ENCODE measurements around the gene NDUFA3. TPM values are rescaled to one million over a fixed set of nuclear protein-coding genes. Genes with fewer than 3 reads are reported as not detected.

Gene NDUFA3
- total and polyA plus RNA-seq, 2 of the 13 experiments (the other 11 are each of a cell fraction or from before 2014, with no cell fraction given): 31.6 to 75.4 TPM

- peak; percentile 94 for TF ChIP-seq ARID4A (CRISPR knock-in tag; IDR thresholded peaks at IDR 0.05; ENCODE audit: borderline replicate concordance)
- TF ChIP-seq ZNF652 (CRISPR knock-in tag; IDR thresholded peaks at IDR 0.05; ENCODE audit: borderline replicate concordance, low read depth): no peak; the same call in 1 of the 2 replicates
- TF ChIP-seq TEAD3 (CRISPR knock-in tag; optimal IDR thresholded peaks at IDR 0.05; ENCODE audit: borderline replicate concordance): peak; percentile 37
- peak; percentile 25; the same call in 1 of the 2 replicates for TF ChIP-seq ARID5B (CRISPR knock-in tag; IDR thresholded peaks at IDR 0.05)
- TF ChIP-seq, protein P1, sequence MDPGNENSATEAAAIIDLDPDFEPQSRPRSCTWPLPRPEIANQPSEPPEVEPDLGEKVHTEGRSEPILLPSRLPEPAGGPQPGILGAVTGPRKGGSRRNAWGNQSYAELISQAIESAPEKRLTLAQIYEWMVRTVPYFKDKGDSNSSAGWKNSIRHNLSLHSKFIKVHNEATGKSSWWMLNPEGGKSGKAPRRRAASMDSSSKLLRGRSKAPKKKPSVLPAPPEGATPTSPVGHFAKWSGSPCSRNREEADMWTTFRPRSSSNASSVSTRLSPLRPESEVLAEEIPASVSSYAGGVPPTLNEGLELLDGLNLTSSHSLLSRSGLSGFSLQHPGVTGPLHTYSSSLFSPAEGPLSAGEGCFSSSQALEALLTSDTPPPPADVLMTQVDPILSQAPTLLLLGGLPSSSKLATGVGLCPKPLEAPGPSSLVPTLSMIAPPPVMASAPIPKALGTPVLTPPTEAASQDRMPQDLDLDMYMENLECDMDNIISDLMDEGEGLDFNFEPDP (CRISPR knock-in tag; conservative IDR thresholded peaks at IDR 0.05): no peak
- TF ChIP-seq ZNF616 (CRISPR knock-in tag; IDR thresholded peaks at IDR 0.05; ENCODE audit: low read depth): peak; percentile 81; the same call in 1 of the 2 replicates
- TF ChIP-seq, protein P2, sequence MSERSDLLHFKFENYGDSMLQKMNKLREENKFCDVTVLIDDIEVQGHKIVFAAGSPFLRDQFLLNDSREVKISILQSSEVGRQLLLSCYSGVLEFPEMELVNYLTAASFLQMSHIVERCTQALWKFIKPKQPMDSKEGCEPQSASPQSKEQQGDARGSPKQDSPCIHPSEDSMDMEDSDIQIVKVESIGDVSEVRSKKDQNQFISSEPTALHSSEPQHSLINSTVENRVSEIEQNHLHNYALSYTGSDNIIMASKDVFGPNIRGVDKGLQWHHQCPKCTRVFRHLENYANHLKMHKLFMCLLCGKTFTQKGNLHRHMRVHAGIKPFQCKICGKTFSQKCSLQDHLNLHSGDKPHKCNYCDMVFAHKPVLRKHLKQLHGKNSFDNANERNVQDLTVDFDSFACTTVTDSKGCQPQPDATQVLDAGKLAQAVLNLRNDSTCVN (CRISPR knock-in tag; IDR thresholded peaks at IDR 0.05; ENCODE audit: borderline replicate concordance): no peak
- no peak for TF ChIP-seq ZNF569 (CRISPR knock-in tag; IDR thresholded peaks at IDR 0.05; ENCODE audit: borderline replicate concordance)
- no peak for TF ChIP-seq ZNF138 (CRISPR knock-in tag; IDR thresholded peaks at IDR 0.05; ENCODE audit: low read depth)
- TF ChIP-seq ZNF20 (CRISPR knock-in tag; IDR thresholded peaks at IDR 0.05): no peak
- no peak; the same call in 1 of the 2 replicates for TF ChIP-seq ZNF572 (CRISPR knock-in tag; IDR thresholded peaks at IDR 0.05)
- TF ChIP-seq, protein P3, sequence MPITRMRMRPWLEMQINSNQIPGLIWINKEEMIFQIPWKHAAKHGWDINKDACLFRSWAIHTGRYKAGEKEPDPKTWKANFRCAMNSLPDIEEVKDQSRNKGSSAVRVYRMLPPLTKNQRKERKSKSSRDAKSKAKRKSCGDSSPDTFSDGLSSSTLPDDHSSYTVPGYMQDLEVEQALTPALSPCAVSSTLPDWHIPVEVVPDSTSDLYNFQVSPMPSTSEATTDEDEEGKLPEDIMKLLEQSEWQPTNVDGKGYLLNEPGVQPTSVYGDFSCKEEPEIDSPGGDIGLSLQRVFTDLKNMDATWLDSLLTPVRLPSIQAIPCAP (CRISPR knock-in tag; IDR thresholded peaks at IDR 0.05; ENCODE audit: low read depth): 0 out of 2 replicates have a peak, but pooled peaks have one; percentile 71
- TF ChIP-seq ATF7 (IDR thresholded peaks at IDR 0.05): no peak
- peak; percentile 60 for TF ChIP-seq ATF7 (CRISPR knock-in tag; IDR thresholded peaks at IDR 0.05)
- TF ChIP-seq ZNF260 (CRISPR knock-in tag; IDR thresholded peaks at IDR 0.05; ENCODE audit: borderline replicate concordance, low read depth): no peak
- TF ChIP-seq KDM6A (CRISPR knock-in tag; IDR thresholded peaks at IDR 0.05; ENCODE audit: low read depth): no peak
Observed at GRCh38 chr19:54115109-54116063, 12.7 kb downstream of the NDUFA3 start, which contains the start of the genes PRPF31 and TFPT (continued).
